GM18505 (cell line): ENCODE results near the gene GPR55.

Source experiments
- ATAC-seq: cut with Tn5 transposase; IDR thresholded peaks from one replicate; pipeline ENCODE4 v1.9.1; 2021; ENCODE audit not compliant: unreplicated experiment
- POLR2A ChIP-seq: IDR thresholded peaks from 4 replicates; pipeline ENCODE4 v1.6.1; 2011; ENCODE audit warnings: borderline replicate concordance; ENCODE audit not compliant: insufficient read depth, insufficient read length; ENCODE audit errors: extremely low read depth

GPR55 gene

GRCh38 chr2:230903231-230904150 lies 21.6 kb downstream of the GPR55 start:
- ATAC-seq = no peak

GRCh38 chr2:230902180-230902899 lies 22.7 kb downstream of the GPR55 start:
- no peak for TF ChIP-seq POLR2A
- ATAC-seq = no peak

More at GRCh38 chr2:230903231-230904150, 21.6 kb downstream of the GPR55 start:
- no peak for TF ChIP-seq POLR2A

- ATAC-seq = no peak
- TF ChIP-seq POLR2A = no peak
Observed at GRCh38 chr2:230901006-230901405, 24.0 kb downstream of the GPR55 start.

- TF ChIP-seq POLR2A = no peak
- no peak for ATAC-seq
Observed at GRCh38 chr2:230900336-230900995, 24.6 kb downstream of the GPR55 start.

- TF ChIP-seq POLR2A = no peak
- no peak for ATAC-seq
Observed at GRCh38 chr2:230899786-230900185, 25.3 kb downstream of the GPR55 start.

GRCh38 chr2:230899287-230899686 lies 25.8 kb downstream of the GPR55 start:
- no peak for ATAC-seq
- no peak for TF ChIP-seq POLR2A

GRCh38 chr2:230898713-230899091 lies 26.3 kb downstream of the GPR55 start:
- no peak for TF ChIP-seq POLR2A
- no peak for ATAC-seq

GRCh38 chr2:230898016-230898712 lies 26.9 kb downstream of the GPR55 start:
- no peak for ATAC-seq

GRCh38 chr2:230896346-230897115 lies 28.5 kb downstream of the GPR55 start:
- ATAC-seq = no peak
- TF ChIP-seq POLR2A = no peak

More at GRCh38 chr2:230898016-230898712, 26.9 kb downstream of the GPR55 start:
- TF ChIP-seq POLR2A = no peak

- TF ChIP-seq POLR2A = no peak
- no peak for ATAC-seq
Observed at GRCh38 chr2:230895536-230896345, 29.3 kb downstream of the GPR55 start.

GRCh38 chr2:230893841-230894781 lies 30.9 kb downstream of the GPR55 start:
- peak; percentile 73 for ATAC-seq
- TF ChIP-seq POLR2A = peak; percentile 38

GRCh38 chr2:230893338-230893737 lies 31.7 kb downstream of the GPR55 start:
- peak; percentile 56 for ATAC-seq
- TF ChIP-seq POLR2A = peak; percentile 12
